HEK293 (cell line): Measurements from ENCODE around the gene C1orf35.

Experiments used
- BCL6B ChIP-seq: fragments of 450-650 bp; formaldehyde crosslinking; IDR thresholded peaks from 2 replicates; pipeline ENCODE4 v1.5.1; 2017; ENCODE audit warnings: missing biosample characterization, missing genetic modification characterization
- KLF16 ChIP-seq: fragments of 450-650 bp; formaldehyde crosslinking; IDR thresholded peaks from 2 replicates; pipeline ENCODE4 v1.5.1; 2017; ENCODE audit warnings: missing biosample characterization, missing genetic modification characterization
- KLF7 ChIP-seq: fragments of 450-650 bp; formaldehyde crosslinking; IDR thresholded peaks from 2 replicates; pipeline ENCODE4 v1.5.1; 2016; ENCODE audit warnings: missing biosample characterization, missing genetic modification characterization, borderline replicate concordance
- MYNN ChIP-seq: fragments of 450-650 bp; formaldehyde crosslinking; IDR thresholded peaks from 2 replicates; pipeline ENCODE4 v1.5.1; 2016; ENCODE audit warnings: missing biosample characterization, missing genetic modification characterization, borderline replicate concordance
- MZF1 ChIP-seq: fragments of 450-650 bp; formaldehyde crosslinking; IDR thresholded peaks from 2 replicates; pipeline ENCODE4 v1.5.1; 2017; ENCODE audit warnings: missing biosample characterization, missing genetic modification characterization, borderline replicate concordance
- PRDM2 ChIP-seq: fragments of 450-650 bp; formaldehyde crosslinking; IDR thresholded peaks from 2 replicates; pipeline ENCODE4 v1.5.1; 2016; ENCODE audit warnings: missing biosample characterization, missing genetic modification characterization, borderline replicate concordance
- ZBTB21 ChIP-seq: fragments of 450-650 bp; formaldehyde crosslinking; IDR thresholded peaks from 2 replicates; pipeline ENCODE4 v1.5.1; 2017; ENCODE audit warnings: missing biosample characterization, missing genetic modification characterization
- ZBTB48 ChIP-seq: fragments of 450-650 bp; formaldehyde crosslinking; IDR thresholded peaks from 2 replicates; pipeline ENCODE4 v1.5.1; 2016; ENCODE audit warnings: missing biosample characterization, missing genetic modification characterization
- ZEB2 ChIP-seq: fragments of 450-650 bp; formaldehyde crosslinking; IDR thresholded peaks from 2 replicates; pipeline ENCODE4 v1.5.1; 2016; ENCODE audit warnings: missing biosample characterization, missing genetic modification characterization
- ZFHX2 ChIP-seq: fragments of 450-650 bp; formaldehyde crosslinking; conservative IDR thresholded peaks from 2 replicates; pipeline ENCODE4 v1.5.1; 2016; ENCODE audit warnings: missing biosample characterization, missing genetic modification characterization
- ZIC2 ChIP-seq: fragments of 450-650 bp; formaldehyde crosslinking; IDR thresholded peaks from 2 replicates; pipeline ENCODE4 v1.5.1; 2016; ENCODE audit warnings: missing biosample characterization, missing genetic modification characterization
- ZNF169 ChIP-seq: fragments of 450-650 bp; formaldehyde crosslinking; IDR thresholded peaks from 2 replicates; pipeline ENCODE4 v1.5.1; 2016; ENCODE audit warnings: missing biosample characterization, missing genetic modification characterization
- ZNF248 ChIP-seq: fragments of 450-650 bp; formaldehyde crosslinking; IDR thresholded peaks from 2 replicates; pipeline ENCODE4 v1.5.1; 2017; ENCODE audit warnings: missing biosample characterization, missing genetic modification characterization
- ZNF362 ChIP-seq: fragments of 450-650 bp; formaldehyde crosslinking; IDR thresholded peaks from 2 replicates; pipeline ENCODE4 v1.5.1; 2016; ENCODE audit warnings: missing biosample characterization, missing genetic modification characterization
- ZNF426 ChIP-seq: fragments of 450-650 bp; formaldehyde crosslinking; IDR thresholded peaks from 2 replicates; pipeline ENCODE4 v1.5.1; 2017; ENCODE audit warnings: missing biosample characterization, missing genetic modification characterization, mild to moderate bottlenecking, inconsistent platforms, moderate library complexity
- ZNF510 ChIP-seq: fragments of 450-650 bp; formaldehyde crosslinking; IDR thresholded peaks from 2 replicates; pipeline ENCODE4 v1.5.1; 2018; ENCODE audit warnings: mild to moderate bottlenecking, missing genetic modification characterization, missing biosample characterization; ENCODE audit not compliant: insufficient replicate concordance
- ZNF558 ChIP-seq: fragments of 450-650 bp; formaldehyde crosslinking; IDR thresholded peaks from 2 replicates; pipeline ENCODE4 v1.5.1; 2016; ENCODE audit warnings: missing biosample characterization, missing genetic modification characterization
- ZNF585B ChIP-seq: fragments of 450-650 bp; formaldehyde crosslinking; IDR thresholded peaks from 2 replicates; pipeline ENCODE4 v1.5.1; 2016; ENCODE audit warnings: missing biosample characterization, missing genetic modification characterization
- ZNF670 ChIP-seq: fragments of 450-650 bp; formaldehyde crosslinking; IDR thresholded peaks from 2 replicates; pipeline ENCODE4 v1.5.1; 2016; ENCODE audit warnings: missing biosample characterization, missing genetic modification characterization, low read depth
- ZNF701 ChIP-seq: fragments of 450-650 bp; formaldehyde crosslinking; IDR thresholded peaks from 2 replicates; pipeline ENCODE4 v1.5.1; 2016; ENCODE audit warnings: missing biosample characterization, missing genetic modification characterization
- ZNF777 ChIP-seq: fragments of 450-650 bp; formaldehyde crosslinking; IDR thresholded peaks from 2 replicates; pipeline ENCODE4 v1.5.1; 2017; ENCODE audit warnings: missing biosample characterization, missing genetic modification characterization, borderline replicate concordance
- TF ChIP-seq, protein P1 (sequence below): fragments of 450-650 bp; formaldehyde crosslinking; IDR thresholded peaks from 2 replicates; pipeline ENCODE4 v1.5.1; 2016; ENCODE audit warnings: missing biosample characterization, missing genetic modification characterization, low read depth
- TF ChIP-seq, protein P2 (sequence below): fragments of 450-650 bp; formaldehyde crosslinking; IDR thresholded peaks from 2 replicates; pipeline ENCODE4 v1.5.1; 2017; ENCODE audit warnings: missing biosample characterization, missing genetic modification characterization
- TF ChIP-seq, protein P3 (sequence below): fragments of 450-650 bp; formaldehyde crosslinking; IDR thresholded peaks from 2 replicates; pipeline ENCODE4 v1.5.1; 2017; ENCODE audit warnings: missing biosample characterization, missing genetic modification characterization

Gene C1orf35

GRCh38 chr1:228082214-228082917, 20.8 kb downstream of the C1orf35 start, which contains the start of gene ARF1 (continued):
- TF ChIP-seq, protein P1, sequence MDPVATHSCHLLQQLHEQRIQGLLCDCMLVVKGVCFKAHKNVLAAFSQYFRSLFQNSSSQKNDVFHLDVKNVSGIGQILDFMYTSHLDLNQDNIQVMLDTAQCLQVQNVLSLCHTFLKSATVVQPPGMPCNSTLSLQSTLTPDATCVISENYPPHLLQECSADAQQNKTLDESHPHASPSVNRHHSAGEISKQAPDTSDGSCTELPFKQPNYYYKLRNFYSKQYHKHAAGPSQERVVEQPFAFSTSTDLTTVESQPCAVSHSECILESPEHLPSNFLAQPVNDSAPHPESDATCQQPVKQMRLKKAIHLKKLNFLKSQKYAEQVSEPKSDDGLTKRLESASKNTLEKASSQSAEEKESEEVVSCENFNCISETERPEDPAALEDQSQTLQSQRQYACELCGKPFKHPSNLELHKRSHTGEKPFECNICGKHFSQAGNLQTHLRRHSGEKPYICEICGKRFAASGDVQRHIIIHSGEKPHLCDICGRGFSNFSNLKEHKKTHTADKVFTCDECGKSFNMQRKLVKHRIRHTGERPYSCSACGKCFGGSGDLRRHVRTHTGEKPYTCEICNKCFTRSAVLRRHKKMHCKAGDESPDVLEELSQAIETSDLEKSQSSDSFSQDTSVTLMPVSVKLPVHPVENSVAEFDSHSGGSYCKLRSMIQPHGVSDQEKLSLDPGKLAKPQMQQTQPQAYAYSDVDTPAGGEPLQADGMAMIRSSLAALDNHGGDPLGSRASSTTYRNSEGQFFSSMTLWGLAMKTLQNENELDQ: no peak
- no peak for TF ChIP-seq ZNF777 (tag by site-specific recombination)
- TF ChIP-seq ZNF558 (tag by site-specific recombination): no peak
- TF ChIP-seq ZEB2 (tag by site-specific recombination): peak; percentile 84
- TF ChIP-seq, protein P2, sequence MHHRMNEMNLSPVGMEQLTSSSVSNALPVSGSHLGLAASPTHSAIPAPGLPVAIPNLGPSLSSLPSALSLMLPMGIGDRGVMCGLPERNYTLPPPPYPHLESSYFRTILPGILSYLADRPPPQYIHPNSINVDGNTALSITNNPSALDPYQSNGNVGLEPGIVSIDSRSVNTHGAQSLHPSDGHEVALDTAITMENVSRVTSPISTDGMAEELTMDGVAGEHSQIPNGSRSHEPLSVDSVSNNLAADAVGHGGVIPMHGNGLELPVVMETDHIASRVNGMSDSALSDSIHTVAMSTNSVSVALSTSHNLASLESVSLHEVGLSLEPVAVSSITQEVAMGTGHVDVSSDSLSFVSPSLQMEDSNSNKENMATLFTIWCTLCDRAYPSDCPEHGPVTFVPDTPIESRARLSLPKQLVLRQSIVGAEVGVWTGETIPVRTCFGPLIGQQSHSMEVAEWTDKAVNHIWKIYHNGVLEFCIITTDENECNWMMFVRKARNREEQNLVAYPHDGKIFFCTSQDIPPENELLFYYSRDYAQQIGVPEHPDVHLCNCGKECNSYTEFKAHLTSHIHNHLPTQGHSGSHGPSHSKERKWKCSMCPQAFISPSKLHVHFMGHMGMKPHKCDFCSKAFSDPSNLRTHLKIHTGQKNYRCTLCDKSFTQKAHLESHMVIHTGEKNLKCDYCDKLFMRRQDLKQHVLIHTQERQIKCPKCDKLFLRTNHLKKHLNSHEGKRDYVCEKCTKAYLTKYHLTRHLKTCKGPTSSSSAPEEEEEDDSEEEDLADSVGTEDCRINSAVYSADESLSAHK (tag by site-specific recombination): no peak
- TF ChIP-seq ZNF426 (tag by site-specific recombination): no peak
- peak; percentile 4; the same call in 1 of the 2 replicates for TF ChIP-seq ZFHX2 (tag by site-specific recombination)
- no peak for TF ChIP-seq ZNF248
- TF ChIP-seq, protein P3, sequence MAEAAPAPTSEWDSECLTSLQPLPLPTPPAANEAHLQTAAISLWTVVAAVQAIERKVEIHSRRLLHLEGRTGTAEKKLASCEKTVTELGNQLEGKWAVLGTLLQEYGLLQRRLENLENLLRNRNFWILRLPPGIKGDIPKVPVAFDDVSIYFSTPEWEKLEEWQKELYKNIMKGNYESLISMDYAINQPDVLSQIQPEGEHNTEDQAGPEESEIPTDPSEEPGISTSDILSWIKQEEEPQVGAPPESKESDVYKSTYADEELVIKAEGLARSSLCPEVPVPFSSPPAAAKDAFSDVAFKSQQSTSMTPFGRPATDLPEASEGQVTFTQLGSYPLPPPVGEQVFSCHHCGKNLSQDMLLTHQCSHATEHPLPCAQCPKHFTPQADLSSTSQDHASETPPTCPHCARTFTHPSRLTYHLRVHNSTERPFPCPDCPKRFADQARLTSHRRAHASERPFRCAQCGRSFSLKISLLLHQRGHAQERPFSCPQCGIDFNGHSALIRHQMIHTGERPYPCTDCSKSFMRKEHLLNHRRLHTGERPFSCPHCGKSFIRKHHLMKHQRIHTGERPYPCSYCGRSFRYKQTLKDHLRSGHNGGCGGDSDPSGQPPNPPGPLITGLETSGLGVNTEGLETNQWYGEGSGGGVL (tag by site-specific recombination): no peak
- TF ChIP-seq PRDM2: no peak
- TF ChIP-seq MZF1 (tag by site-specific recombination): no peak
- TF ChIP-seq KLF16 (tag by site-specific recombination): no peak
- no peak for TF ChIP-seq ZBTB21 (tag by site-specific recombination)
- TF ChIP-seq ZNF169 (tag by site-specific recombination): no peak
- TF ChIP-seq ZBTB48 (tag by site-specific recombination): no peak; the same call in 1 of the 2 replicates
- TF ChIP-seq ZIC2 (tag by site-specific recombination): peak; percentile 39; the same call in 1 of the 2 replicates
- no peak for TF ChIP-seq ZNF670
- TF ChIP-seq MYNN: no peak
- no peak for TF ChIP-seq ZNF701 (tag by site-specific recombination)
- TF ChIP-seq KLF7 (tag by site-specific recombination): no peak
- no peak for TF ChIP-seq BCL6B
- TF ChIP-seq ZNF585B (tag by site-specific recombination): peak; percentile 11; the same call in 1 of the 2 replicates
- no peak for TF ChIP-seq ZNF362 (tag by site-specific recombination)
- TF ChIP-seq ZNF510 (tag by site-specific recombination): no peak
